Measurements from ENCODE around the gene PTPN13.
"Not testable (repeated sequence)": the region's sequence is repeated elsewhere in the genome, so short reads cannot be mapped to it uniquely, and the experiment has no call there.

PTPN13 gene

GRCh38 chr4:86641516-86642090 is 47.5 kb downstream of the PTPN13 start:
- no peak for DNase-seq

GRCh38 chr4:86644892-86645291 is 50.8 kb downstream of the PTPN13 start:
- no peak for DNase-seq

- no peak for DNase-seq
Measured at GRCh38 chr4:86652332-86652932, 58.3 kb downstream of the PTPN13 start.

- no peak for DNase-seq
Measured at GRCh38 chr4:86653237-86653865, 59.2 kb downstream of the PTPN13 start.

- not testable (repeated sequence) for DNase-seq
Measured at GRCh38 chr4:86656781-86657180, 62.7 kb downstream of the PTPN13 start.

GRCh38 chr4:86657382-86657781 is 63.3 kb downstream of the PTPN13 start:
- no peak for DNase-seq

- no peak for DNase-seq
Measured at GRCh38 chr4:86657910-86658309, 63.8 kb downstream of the PTPN13 start.

GRCh38 chr4:86660401-86660800 is 66.3 kb downstream of the PTPN13 start:
- no peak for DNase-seq

GRCh38 chr4:86661006-86661405 is 66.9 kb downstream of the PTPN13 start:
- DNase-seq = no peak

GRCh38 chr4:86661418-86661817 is 67.3 kb downstream of the PTPN13 start:
- no peak for DNase-seq

- no peak for DNase-seq
Measured at GRCh38 chr4:86664959-86665358, 70.8 kb downstream of the PTPN13 start.

GRCh38 chr4:86670298-86670697 is 76.2 kb downstream of the PTPN13 start:
- no peak for DNase-seq

GRCh38 chr4:86670756-86671155 is 76.6 kb downstream of the PTPN13 start:
- DNase-seq = no peak

GRCh38 chr4:86675548-86675947 is 81.4 kb downstream of the PTPN13 start:
- DNase-seq = no peak

- DNase-seq = no peak
Measured at GRCh38 chr4:86678796-86679195, 84.7 kb downstream of the PTPN13 start.

- DNase-seq = no peak
Measured at GRCh38 chr4:86679441-86679840, 85.3 kb downstream of the PTPN13 start.

GRCh38 chr4:86683167-86683566 is 89.1 kb downstream of the PTPN13 start:
- no peak for DNase-seq

GRCh38 chr4:86683983-86684382 is 89.9 kb downstream of the PTPN13 start:
- DNase-seq = no peak

GRCh38 chr4:86685401-86685800 is 91.3 kb downstream of the PTPN13 start:
- DNase-seq = no peak

GRCh38 chr4:86686741-86687140 is 92.6 kb downstream of the PTPN13 start:
- no peak for DNase-seq

GRCh38 chr4:86688026-86688425 is 93.9 kb downstream of the PTPN13 start:
- no peak for DNase-seq

GRCh38 chr4:86704601-86705000 is 110.5 kb downstream of the PTPN13 start:
- DNase-seq = no peak

- DNase-seq = peak in 19 of 56 donors; percentile 2 to 79 (median 28)
Measured at GRCh38 chr4:86706923-86707597, 112.9 kb downstream of the PTPN13 start.
